ENCODE results near the gene NUAK2.

The NUAK2 gene

DNA sequence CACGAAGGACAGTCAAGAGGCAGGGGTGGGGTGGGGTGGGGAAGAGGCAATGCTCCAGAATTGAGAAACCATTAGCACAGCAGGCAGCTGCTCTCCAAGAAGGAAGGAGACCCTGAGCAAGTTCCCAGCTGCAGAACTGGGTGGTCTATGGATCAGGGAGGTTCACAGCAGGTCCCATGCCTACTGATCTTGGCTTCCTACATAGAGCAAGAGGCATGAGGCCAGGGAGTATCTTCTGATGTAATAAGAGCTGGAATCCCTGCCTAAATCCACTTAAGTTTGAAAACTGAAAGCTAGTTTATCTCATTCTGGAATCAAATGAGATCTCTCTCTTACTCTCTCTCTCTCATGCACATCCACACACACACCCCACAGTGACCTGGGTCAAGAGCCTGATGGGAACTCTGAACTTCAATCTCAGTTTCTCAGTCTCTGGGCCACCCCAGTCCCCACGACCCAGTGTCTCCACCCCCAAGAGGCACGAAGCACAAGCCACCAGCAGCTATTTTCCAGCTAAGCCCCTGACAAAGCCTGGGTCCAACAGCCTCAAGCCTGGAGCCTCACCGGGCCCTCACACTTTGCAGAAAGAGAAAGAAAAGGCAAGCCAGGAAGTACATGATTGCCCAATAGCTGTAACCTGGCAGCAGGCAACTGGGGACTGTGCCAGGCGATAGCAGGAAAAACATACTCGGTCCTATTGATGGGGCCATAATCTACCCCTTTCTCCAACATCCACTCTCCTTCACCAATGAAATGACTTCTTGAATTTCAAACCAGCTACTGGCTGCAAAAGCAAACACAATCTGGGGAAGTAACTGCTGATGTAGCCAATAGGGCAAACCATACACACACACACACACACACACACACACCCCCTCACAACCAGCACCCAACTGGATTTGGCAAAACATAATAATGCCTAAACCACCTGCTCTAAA, 2.2 kb downstream of the NUAK2 start:
- DNase-seq (ENCODE audit: low read depth in 2 of 2), result no peak

DNA sequence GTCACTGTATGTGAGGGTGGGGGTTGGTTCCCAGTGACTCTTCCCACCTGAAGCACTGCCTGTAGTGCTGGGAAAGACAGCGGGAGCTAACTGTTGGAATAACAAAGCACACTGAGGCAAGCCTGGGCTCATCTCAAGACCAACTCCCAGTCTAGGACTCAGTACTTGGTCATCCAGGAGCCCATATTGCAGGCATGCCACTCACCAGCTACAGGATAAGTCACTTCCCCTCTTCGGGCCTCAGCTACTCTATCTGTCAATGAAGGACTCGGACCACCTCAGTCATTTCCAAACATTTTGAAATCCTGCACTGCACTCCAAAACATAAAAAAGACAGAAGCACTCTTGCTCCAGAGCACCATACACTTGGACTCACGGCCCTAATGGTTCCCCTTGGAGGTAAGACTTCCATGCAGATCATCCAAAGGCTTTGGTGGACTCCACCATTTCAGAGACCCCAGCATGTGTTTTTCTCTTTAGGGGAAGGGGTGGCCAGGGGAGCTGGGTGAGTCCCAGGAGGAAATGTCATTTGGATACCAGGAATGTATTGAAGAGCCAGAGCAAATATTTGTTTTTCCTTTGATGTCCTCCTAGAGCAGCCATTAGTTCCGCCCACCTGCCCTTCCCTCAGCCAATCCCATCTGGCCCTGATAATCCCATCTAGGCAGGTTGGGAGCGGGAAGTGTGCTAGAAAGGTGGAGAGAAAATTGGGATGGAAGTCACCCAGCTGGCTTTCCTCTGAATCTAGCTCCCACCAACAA, 3.1 kb downstream of the NUAK2 start:
- DNase-seq (ENCODE audit: low read depth in 2 of 2), result no peak

DNA sequence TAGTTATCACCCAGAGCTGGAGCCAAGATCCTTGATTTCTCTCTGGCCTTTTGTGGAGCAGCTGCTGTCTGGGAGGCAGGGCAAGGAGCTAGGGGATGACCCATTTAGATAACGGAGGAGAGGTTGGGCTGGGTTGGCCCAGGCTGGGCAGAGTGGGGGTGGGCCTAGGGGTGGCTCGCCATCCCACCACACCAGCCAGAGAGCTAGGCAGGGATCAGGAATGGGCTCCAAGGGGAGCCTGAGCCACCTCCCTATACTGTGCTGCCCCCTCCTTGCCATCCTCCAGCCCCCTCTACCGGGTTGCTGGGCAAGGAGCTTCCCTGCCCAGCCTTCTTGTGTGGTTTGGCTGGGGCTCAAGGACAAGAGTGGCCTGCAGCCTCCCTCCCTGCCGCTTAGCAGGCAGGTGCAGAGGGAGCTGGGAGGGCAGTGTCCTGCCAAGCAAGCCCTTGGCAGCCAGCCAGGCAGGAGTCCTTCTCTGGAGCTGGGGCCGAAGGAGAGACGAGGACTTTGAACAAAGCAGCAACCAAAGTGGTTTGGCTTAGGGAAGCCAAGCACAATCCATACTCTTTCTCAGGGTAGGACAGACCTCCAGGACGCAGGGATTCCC, 4.1 kb downstream of the NUAK2 start:
- no peak for DNase-seq (ENCODE audit: low read depth in 2 of 2)

DNA sequence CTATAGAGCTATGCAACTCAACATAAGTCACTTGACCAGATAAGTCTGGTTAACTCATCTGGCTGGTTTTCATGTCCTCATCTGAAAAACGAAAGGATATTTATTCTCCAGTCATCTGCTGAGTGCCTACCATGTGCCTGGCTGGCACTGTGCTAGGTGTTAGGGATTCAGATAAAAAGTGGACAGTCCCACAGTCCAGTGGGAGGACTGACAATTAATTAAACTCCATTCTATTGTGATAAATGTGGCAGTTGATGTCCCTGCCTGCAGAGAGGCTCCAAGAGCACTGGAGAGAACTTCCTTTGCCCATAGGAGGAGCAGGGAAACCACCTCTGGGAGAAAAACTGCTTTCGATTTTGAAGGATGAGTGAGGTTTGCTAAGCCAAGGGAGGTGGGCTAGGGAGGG, 5.4 kb downstream of the NUAK2 start:
- DNase-seq (ENCODE audit: low read depth in 2 of 2), result no peak

DNA sequence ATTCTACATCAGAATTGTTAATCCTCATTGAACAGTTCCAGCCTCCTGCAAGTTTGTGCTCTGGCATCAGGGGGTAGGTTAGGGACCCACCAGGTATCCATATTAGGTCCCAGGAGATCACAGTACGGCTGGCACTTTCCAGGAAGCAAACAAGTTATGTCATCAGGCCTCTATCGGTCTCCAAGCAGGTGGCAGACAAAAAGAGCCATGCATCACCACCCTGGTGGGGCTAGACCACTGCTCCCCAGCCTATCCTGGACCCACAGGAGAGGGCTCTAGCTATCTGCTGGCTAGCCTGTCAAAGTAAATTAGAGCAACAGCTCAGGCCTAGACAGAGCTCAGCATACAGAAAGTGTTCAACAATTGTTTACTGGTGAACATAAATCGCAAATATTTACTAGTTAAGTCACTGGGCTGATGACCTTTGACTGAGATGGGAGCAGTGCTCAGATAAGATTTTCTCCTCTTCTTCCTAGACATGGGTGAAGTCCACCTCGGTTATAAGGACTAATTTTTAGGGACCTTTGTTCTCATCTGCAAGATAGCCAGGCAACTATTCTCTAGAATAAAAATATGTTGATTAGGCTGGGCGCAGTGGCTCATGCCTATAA, 6.4 kb downstream of the NUAK2 start:
- DNase-seq (ENCODE audit: low read depth in 2 of 2), result no peak

DNA sequence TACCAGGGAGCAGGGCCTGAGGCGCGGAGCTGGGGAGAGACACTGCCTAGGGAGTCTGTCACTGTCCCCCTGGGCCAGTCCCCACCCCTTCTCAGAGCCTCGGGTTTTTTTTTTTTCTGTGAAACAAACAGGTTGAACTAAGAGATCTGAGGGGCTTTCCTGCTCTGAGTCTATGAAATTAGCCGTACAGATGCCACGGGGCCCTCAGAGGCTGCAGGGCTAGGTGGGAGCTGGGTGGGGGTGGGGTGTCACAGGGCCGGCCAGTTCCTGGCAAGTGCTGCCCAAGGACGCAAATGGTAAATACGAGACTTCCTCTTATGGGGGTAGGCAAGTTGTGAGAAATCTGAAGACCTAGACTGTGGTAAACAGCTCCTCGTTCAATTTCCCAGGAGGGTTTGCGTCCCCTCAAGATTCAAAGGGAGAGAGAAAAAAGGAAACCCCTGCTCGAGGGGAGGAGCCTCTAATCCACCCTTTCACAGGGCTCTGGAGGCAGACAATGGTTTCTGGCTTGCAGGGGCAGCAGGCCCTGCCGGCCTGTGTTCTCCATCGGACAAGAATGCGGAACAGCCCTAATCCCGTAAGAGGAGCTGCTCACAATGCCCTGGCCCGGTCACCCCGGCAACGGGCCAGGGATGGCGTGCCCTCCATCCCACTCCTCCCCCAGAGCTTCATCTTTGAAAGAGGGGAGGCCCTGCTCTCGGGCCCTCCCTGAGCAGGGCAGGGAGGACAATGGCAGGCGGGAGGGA, 7.8 kb downstream of the NUAK2 start:
- DNase-seq (ENCODE audit: low read depth in 2 of 2), result no peak

DNA sequence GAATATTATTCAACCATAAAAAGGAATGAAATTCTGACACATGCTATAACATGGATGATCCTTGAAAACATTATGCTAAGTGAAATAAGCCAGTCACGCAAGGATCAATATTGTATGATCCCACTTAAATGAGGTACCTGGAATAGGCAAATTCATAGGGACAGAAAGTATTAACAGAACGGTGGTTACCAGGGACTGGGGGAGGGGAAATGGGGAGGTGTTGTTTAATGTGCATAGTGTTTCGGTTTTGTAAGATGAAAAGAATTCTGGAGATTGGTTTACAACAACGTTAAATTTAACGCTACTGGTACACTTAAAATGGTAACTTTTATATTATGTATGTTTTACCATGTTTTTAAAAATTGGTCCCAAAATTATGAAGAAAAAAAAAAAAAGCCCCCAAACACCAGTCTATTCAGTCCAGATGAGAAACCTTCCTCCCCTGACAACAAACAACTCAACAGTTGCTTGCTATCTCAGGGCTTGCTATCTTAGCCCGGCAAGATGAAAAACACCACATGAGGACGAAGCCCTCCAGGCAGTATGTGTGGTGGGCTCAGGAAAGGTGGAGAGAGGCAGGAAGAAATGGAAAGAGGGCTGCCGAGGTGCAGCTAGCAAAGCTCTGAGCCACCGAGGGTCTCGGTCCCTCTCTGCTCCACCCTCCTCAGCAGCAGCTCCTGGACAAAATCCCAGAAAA, 8.5 kb downstream of the NUAK2 start:
- DNase-seq (ENCODE audit: low read depth in 2 of 2), result no peak

DNA sequence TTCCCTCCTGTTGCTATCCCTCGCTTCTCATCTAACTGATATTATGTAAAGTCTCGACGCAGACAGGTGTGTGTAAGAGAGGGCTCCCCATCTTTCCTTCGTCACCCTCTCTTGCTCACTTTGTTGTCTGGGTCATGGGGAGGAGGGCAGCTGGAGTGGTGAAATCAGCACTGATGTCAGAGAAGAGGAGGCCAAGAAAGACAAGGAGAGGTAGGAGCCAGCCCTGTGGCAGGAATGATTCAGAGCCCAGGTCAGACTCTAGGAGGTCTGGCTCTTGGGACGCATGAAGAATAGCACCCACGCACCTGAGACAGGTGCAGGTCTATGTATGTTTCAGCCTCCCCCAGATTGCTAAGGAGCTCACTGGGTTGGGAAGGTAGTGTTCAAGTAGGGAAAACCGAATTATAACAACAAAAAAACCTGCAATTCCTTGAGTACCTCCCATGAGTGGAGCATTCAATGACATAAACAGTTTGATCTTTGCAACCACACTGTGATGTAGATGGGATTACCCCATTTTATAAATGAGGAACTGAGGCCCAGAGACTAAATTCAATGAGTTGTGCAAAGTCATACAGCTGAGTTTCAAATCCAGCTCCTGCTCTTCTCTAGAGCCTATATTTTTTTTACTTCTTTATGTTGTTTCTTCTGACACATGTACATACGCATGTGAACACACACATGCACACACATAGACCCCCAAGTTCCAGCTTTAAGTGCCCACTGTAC, 10.4 kb downstream of the NUAK2 start:
- DNase-seq (ENCODE audit: low read depth in 2 of 2), result no peak

DNA sequence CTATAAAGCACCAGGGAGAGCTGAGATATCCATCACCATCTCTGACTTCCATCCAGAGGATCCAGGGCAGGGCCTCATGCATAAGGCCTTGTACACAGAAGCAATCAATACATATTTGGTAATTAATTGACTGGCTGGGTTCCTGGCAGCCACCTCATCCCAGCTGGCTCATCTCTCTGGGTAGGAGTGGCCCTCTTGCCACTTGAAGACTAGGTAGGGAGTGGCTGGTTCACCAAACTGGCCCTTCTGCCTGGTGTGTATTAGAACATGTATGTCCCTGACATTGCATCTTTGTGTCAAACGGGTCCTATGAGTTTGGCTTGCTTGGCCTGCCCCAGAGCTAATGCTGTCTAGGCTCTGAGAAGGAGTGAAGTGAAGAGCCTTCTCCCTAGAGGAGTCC, 11.8 kb downstream of the NUAK2 start:
- DNase-seq (ENCODE audit: low read depth in 2 of 2), result no peak

DNA sequence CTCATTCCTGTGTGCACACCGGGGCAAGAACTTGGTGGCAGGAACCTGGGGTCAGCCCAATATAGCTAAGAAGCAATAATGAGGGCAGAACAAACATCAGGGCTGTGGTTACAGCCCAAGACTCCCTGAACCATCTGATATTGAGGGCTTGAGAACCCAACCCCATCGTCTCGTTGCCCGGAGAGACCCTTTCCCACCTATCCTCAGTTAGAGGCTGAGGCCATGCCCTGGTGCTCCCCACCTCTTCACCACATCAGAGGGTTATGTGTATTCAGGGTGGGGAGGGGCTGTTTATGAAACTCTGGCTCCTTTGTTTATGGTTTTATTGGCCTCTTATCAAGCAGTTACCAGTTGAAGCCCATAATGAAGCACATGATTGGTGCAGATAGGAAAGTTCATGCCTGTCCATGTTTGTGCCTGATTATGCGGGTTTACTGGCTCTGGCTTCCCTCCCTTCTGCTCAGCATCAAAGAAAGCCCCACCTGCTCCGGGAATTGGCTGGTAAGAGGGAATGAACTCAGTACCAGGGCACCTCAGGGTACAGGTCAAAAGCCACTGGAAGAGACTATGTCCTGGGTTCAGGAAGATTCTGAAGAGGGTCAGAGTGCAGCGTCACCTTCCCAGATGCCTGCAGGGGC, 14.5 kb downstream of the NUAK2 start:
- no peak for DNase-seq (ENCODE audit: low read depth in 2 of 2)

DNA sequence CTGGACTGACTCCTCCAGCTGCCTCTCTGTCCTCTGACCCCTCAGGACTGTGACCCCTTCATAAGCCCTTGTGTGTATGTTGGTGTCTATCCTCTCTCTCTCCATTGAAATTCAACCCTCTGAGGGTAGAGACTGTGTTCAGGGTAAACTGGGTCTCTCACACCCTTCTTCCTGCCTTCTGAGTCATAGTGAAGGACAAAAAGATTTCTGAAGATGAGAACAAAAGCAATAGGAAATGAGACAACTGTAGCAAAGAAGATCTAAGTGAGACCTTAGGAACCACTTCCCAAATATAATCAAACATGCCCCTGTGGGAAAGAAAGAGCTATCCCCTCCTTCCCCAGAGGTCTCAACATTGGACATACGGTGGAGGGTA, 16.9 kb downstream of the NUAK2 start:
- DNase-seq (ENCODE audit: low read depth in 2 of 2), result no peak

DNA sequence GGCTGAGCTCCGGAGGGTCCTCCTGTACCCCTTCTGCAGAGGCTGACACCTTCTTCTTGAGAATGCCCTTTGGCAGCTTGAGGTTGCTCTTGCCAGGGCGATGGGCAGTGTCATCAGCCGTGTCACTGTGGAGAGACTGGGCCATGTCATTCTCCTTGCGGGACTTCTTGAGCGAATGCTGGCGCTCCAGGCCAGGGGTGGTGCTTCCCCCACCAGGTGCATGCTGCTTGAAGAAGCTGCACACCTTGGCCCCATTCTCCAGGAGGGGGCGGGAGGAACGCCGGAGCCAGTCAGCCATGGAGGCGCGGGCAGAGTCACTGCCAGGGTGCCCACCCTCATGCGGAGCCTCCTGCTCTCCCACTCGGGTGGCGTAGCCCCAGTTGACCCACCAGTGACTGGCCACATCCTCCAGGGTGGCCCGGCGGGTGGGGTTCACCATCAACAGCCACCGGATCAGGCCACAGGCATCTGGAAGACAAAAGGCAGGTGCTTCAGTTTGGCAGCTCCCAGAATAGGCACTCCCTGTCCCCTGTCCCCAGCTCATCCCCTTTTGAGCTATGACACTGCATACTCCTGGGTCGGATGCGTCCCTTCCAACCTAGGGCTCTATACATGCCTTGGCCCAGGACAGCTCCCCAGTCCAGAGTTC, 17.4 kb downstream of the NUAK2 start:
- DNase-seq (ENCODE audit: low read depth in 2 of 2), result no peak

DNA sequence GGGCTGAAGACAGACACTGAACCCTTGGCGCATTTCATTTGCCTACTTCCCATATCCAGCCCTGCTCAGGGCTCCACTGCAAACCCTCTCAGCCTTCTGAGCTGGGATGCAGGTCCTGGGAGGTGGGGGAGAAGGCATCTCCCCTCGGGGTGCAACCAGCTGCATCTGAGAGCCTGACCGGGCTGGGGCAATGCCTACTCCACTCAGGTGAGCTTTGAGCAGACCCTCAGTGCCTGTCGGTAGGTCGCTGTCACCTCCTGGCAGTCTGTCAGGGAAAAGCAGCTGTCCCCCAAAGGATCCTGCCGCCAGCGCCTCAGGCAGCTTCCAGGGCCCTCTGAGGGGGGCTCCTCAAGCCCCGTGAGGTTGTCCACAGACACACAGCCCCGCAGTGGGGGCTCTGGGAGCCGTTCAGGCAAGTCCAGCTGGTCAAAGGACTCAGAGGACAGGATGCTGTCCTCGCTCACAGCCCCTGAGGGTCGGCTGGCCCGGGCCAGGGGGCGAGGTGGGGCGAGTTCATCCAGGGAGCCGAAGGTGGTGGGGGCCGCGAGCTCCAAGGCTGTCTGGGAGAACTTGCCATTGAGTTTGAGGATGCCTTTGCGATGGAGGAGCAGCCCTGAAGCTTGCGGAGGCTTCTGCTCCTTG, 18.2 kb downstream of the NUAK2 start:
- no peak for DNase-seq (ENCODE audit: low read depth in 2 of 2)

DNA sequence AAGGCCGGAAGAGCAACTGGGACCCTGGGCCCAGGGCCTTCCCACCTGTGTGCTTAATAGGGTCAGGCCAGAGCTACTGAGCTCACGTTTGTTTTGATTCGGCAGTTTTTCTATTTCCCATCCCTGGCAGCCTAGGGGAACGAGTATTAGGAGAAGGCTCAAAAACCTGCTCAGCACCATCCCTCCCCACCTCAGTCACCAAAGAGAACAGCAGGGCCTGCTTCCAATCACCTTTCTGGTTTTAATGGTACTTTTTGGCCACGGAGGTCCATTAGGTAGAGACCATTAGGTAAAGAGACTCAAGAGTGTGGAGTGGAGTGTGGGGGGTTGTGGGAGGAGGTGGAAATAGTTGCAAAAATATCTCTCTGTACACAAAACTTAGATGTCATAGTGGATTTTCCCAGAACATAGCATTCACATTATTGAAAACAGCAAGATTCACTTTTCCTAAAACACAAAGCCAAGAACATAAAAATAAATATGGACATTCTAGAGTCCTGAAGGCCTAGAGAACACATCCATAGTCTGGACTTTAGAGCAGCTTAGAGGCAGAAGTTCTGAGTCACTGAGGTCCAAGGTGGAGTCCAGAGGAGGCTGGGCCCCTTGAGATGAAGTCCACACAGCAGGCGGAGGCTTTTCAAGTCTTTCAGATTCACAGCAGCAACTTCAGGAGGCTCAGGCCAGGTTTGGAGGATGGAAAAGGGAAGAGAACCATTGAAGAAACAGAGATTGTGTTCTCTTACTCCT, 19.5 kb downstream of the NUAK2 start:
- DNase-seq (ENCODE audit: low read depth in 2 of 2), result no peak

DNA sequence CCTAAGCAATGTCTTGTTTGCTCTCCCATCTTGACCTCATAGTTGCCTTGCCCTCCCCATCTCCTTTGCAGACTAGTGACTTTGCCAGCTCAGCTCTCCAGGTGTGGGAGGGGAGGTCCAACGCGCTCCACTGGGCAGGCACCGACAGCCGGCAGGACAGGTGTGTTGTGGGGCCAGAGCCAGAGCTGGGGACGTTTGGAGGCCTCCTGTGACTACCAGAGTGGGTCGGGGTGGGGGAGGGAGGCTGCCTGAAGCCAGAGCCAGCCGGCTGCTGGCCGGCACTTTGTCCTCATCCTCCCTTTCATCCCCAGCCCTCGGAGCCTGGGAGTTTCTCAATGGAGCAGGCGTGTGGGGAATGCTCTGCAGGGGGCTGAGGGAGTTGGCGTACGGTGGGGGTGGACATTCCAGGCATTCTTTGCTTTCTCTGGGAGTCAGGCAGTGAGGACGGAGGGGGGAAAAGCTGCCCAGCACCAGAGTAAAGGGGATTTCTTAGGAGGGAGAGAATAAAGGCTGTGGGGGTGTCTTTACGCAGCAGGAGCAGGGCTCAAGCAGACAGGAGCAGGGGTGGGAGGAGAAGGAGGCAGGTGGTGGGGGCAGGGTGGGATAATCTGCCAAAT, 20.2 kb downstream of the NUAK2 start:
- peak; percentile 95 to 97 for DNase-seq (ENCODE audit: low read depth in 2 of 2)

DNA sequence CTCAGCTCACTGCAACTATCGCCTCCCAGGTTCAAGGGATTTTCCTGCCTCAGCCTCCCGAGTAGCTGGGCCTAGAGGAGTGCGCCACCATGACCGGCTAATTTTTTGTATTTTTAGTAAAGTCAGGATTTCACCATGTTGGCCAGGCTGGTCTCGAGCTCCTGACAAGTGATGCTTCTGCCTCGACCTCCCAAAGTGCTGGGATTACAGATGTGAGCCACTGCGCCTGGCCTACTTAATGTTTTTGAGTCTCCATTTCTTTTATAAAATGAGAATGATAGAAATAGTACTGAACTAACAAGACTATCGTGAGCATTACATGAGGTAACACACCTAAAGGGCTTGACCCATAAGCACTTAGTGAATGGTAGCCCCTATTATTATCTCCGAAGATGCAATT, 21.4 kb downstream of the NUAK2 start:
- DNase-seq (ENCODE audit: low read depth in 2 of 2), result no peak

DNA sequence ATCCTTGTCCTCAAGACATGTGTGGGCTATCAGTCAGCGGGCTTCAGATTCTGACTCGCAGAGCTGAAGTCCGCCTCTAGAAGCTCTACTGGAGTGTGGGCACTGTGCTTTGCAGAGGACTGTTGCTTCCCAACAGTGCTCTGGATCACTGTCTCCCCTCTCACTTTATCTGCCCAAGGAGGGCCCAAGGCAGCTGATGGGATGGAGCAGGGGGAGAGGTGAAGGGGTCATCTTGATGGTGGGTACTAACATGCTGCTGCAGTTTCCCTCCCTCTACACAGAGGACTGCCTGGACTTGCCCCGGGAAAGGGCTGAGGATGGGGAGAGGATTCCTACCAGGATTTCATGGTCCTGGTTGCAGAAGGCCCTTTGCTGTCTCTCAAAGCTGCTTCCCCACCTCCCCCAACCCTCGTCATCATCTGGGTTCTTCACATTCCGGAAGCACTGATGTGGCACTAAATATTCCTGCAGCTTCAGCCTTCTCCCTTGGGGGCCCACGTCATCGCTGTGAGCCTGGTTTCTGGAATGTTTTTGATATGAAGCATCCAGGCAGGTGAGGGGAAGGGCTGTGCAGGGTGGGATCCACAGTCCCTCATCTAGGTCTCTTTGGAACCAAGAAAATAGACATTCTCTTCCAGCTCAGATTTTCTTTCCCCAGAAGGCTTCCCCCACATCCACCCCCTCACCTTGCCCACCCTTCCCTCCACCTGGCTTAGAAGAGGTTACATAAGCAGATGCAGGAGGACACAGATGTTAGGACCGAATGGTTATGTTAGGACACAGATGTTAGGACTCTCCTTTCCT, 23.2 kb downstream of the NUAK2 start:
- DNase-seq (ENCODE audit: low read depth in 2 of 2), result peak; percentile 97

All from fibroblast of skin of left biceps (primary cell).